ENCODE measurements around the gene PPIL1. TPM values are rescaled to one million over a fixed set of nuclear protein-coding genes. Genes with fewer than 3 reads are reported as not detected.
"Not testable (repeated sequence)": the region's sequence is repeated elsewhere in the genome, so short reads cannot be mapped to it uniquely, and the experiment has no call there.

Gene PPIL1
- total RNA-seq, 1 donor from 2014 or later, result 25.6 TPM

- no peak for DNase-seq (ENCODE audit: low spot score)
- no peak overlapping the region for H3K27ac Mint-ChIP-seq (ENCODE audit: unreplicated experiment)
- H3K4me3 Mint-ChIP-seq (ENCODE audit: unreplicated experiment), result no peak overlapping the region
Measured at GRCh38 chr6:36904114-36904513, 29.5 kb upstream of the PPIL1 start.

GRCh38 chr6:36897609-36898008, 23.0 kb upstream of the PPIL1 start:
- H3K4me1 Mint-ChIP-seq (ENCODE audit: low read depth), result no peaks in the 10 kb centered on the region
- peak; percentile 70 for TF ChIP-seq CTCF (IDR thresholded peaks at IDR 0.05)
- H3K9me3 Mint-ChIP-seq (ENCODE audit: low read depth), result no peaks in the 10 kb centered on the region
- H3K36me3 Mint-ChIP-seq (ENCODE audit: low read depth), result peaks cover 12% of the 10 kb centered on the region
- H3K27ac Mint-ChIP-seq (ENCODE audit: unreplicated experiment), result no peak overlapping the region
- no peak for DNase-seq (ENCODE audit: low spot score)
- no peak overlapping the region for H3K4me3 Mint-ChIP-seq (ENCODE audit: unreplicated experiment)
- no peaks in the 10 kb centered on the region for H3K27me3 Mint-ChIP-seq (ENCODE audit: low read depth)

More at GRCh38 chr6:36904114-36904513, 29.5 kb upstream of the PPIL1 start:
- no peaks in the 10 kb centered on the region for H3K27me3 Mint-ChIP-seq (ENCODE audit: low read depth)
- no peak for TF ChIP-seq CTCF (IDR thresholded peaks at IDR 0.05)
- peaks cover 20% of the 10 kb centered on the region for H3K36me3 Mint-ChIP-seq (ENCODE audit: low read depth)
- H3K4me1 Mint-ChIP-seq (ENCODE audit: low read depth), result peaks cover 35% of the 10 kb centered on the region
- H3K9me3 Mint-ChIP-seq (ENCODE audit: low read depth), result no peaks in the 10 kb centered on the region

DNA sequence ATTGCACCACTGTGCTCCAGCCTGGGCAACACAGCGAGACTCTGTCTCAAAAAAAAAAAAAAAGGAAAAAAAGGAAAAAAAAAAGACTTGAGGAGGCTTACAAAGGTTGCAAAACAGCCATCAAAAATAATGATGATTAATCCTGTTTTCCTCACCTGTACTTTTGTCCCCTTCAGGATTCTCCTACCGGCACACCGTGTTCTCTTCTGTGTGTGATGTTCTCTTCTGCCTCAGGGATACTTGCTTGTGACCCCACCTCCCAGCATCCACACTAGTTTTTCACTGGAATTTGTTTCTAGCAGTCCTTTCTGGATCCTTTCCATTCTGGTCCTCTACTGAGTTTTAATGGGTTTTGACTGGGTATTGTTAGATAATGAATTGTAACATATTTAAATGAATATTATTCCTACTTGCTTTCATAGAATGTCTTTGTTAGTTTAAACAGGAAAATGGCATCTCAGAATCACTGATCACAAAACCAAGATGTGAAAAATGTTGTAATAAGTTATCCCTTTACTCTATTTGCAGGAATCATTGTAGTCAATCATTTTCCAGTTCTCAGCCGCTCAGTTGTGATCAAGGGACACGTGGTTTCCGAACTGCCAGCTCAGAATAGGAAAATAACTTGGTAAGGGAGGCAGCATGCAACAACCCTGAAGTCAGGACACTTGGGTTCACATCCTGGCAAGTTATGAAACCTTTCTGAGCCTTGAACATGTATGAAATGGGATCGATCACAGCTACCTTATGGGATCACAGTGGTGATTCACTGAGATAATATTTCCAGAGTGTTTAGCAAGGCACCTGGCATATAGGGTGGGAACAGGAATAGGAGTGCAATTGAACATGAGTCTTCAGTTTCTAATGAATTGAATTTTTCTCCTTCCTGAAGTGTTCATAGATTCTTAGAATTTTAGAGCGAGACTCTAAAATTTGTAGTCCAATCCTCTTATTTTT, 19.7 kb upstream of the PPIL1 start:
- TF ChIP-seq CTCF (IDR thresholded peaks at IDR 0.05), result no peak
- no peak for DNase-seq (ENCODE audit: low spot score)
- H3K4me1 Mint-ChIP-seq (ENCODE audit: low read depth), result peaks cover under 1% of the 10 kb centered on the region
- no peak overlapping the region for H3K4me3 Mint-ChIP-seq (ENCODE audit: unreplicated experiment)
- no peaks in the 10 kb centered on the region for H3K9me3 Mint-ChIP-seq (ENCODE audit: low read depth)
- H3K27ac Mint-ChIP-seq (ENCODE audit: unreplicated experiment), result no peak overlapping the region
- no peaks in the 10 kb centered on the region for H3K27me3 Mint-ChIP-seq (ENCODE audit: low read depth)
- H3K36me3 Mint-ChIP-seq (ENCODE audit: low read depth), result peaks cover 5% of the 10 kb centered on the region

DNA sequence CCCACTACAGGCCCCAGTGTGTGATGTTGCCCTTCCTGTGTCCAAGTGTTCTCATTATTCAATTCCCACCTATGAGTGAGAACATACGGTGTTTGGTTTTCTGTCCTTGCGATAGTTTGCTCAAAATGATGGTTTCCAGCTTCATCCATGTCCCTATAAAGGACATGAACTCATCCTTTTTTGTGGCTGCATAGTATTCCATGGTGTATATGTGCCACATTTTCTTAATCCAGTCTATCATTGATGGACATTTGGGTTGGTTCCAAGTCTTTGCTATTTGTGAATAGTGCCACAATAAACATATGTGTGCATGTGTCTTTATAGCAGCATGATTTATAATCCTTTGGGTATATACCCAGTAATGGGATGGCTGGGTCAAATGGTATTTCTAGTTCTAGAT, 16.6 kb upstream of the PPIL1 start:
- DNase-seq (ENCODE audit: low spot score); H3K4me3 Mint-ChIP-seq (ENCODE audit: unreplicated experiment); H3K27ac Mint-ChIP-seq (ENCODE audit: unreplicated experiment); H3K36me3 Mint-ChIP-seq (ENCODE audit: low read depth); H3K9me3 Mint-ChIP-seq (ENCODE audit: low read depth); H3K27me3 Mint-ChIP-seq (ENCODE audit: low read depth): not testable (repeated sequence)
- peaks cover 22% of the 10 kb centered on the region for H3K4me1 Mint-ChIP-seq (ENCODE audit: low read depth)

- DNase-seq (ENCODE audit: low spot score), result no peak
- TF ChIP-seq CTCF (IDR thresholded peaks at IDR 0.05), result no peak
- H3K4me1 Mint-ChIP-seq (ENCODE audit: low read depth), result peaks cover 27% of the 10 kb centered on the region
- no peak overlapping the region for H3K27ac Mint-ChIP-seq (ENCODE audit: unreplicated experiment)
- no peak overlapping the region for H3K4me3 Mint-ChIP-seq (ENCODE audit: unreplicated experiment)
- H3K27me3 Mint-ChIP-seq (ENCODE audit: low read depth), result no peaks in the 10 kb centered on the region
- H3K36me3 Mint-ChIP-seq (ENCODE audit: low read depth), result peaks cover 2% of the 10 kb centered on the region
- H3K9me3 Mint-ChIP-seq (ENCODE audit: low read depth), result no peaks in the 10 kb centered on the region
Measured at GRCh38 chr6:36890112-36890663, 15.6 kb upstream of the PPIL1 start.
